ENCODE results near the gene DMD. TPM values are rescaled to one million over a fixed set of nuclear protein-coding genes. Genes with fewer than 3 reads are reported as not detected.
A peak's percentile ranks its signal among the peaks of the same experiment; 100 is the strongest.

Gene DMD
- total RNA-seq, 1 experiment from 2014 or later = 3.9 TPM

DNA sequence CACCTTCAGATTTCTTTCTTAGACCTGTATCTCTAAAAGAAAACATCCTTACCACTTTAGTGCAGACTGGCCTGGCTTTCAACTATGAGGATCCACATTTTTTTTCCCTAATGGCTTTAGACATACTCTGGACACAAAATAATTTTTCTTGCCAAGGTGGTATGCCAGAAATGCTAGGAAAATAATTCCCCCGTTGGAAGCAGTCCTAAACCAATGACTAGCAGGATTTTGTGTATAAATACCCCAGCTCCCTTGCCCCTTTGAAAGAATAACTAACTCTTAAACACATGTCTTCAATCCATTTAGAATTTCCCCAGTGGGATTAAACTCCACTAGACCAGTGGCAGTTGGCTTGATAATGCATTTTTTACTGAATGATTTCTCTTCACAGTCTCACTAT, 1639.0 kb downstream of the DMD start:
- no peak for DNase-seq (ENCODE audit: extremely low read depth, low read depth)

DNA sequence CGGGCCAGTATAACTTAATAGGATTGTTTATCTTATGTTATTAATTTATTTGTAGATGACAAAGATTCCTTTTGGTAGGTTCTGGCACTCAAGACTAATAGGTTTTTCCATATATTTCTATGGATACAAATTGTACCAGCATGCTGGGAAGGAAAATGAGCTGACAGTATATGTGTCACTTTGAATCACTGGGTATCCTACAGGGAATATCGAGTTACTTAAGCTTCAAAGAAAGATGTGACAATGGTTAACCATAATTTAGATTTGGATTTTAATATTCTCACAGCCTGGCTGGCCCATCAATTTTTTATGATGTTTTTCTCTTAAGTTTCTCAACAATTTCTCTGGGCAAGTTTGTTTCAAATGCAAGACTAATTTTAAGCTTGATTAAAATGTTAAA, 1640.7 kb downstream of the DMD start:
- DNase-seq (ENCODE audit: extremely low read depth, low read depth) = no peak

DNA sequence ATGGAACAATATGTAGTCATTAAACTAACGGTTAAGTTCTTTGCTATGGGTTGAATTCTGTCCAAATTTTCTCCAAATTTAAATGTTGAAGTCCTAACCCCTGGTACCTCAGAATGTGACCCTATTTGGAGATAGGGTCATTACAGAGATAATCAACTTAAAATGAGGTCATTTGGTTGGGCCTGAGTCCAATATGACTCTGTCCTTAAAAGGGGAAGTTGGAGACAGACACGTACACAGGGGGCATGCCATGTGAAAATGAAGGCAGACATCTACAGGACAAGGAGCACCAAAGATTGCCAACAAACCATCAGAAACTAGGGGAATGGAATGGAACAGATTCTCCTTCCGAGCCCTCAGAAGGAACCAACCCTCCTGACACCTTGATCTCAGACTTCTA, 1647.6 kb downstream of the DMD start:
- no peak for DNase-seq (ENCODE audit: extremely low read depth, low read depth)

DNA sequence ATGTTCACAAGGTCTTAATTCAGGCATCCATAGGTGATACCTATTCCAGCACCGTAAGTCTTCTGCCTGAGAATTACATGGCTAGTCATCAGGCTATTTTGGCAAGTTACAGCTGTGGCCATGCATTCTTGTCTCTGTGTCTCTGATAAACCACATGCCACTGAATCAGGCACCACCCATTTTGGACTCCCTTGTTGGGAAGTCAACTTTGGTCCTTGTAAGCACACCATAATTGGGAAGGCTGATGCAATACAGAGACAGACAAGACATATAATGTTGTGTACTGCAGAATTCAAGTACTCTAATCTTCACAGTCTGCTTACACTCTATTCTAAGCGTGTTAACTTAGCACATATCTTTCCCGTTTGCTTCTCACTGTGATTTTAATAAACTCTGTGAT, 1655.8 kb downstream of the DMD start:
- DNase-seq (ENCODE audit: extremely low read depth, low read depth) = no peak

DNA sequence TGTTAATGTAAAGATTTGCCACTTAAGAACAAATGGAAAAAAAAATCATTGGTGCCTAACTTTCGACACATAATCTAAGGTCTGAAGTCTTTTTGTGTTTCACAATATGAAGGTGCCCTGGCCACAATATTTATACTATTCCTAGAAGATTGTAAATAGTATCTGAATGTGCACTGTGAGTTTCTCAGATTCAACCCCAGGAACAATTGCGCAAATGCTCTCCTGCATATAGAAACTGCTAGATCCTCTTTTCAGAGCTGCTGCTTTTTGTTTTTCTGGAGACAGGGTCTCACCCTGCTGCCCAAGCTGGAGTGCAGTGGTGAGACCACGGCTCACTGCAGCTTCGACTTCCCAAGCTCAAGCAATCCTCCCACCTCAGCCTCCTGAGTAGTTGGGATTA, 1659.4 kb downstream of the DMD start:
- DNase-seq (ENCODE audit: extremely low read depth, low read depth) = no peak

DNA sequence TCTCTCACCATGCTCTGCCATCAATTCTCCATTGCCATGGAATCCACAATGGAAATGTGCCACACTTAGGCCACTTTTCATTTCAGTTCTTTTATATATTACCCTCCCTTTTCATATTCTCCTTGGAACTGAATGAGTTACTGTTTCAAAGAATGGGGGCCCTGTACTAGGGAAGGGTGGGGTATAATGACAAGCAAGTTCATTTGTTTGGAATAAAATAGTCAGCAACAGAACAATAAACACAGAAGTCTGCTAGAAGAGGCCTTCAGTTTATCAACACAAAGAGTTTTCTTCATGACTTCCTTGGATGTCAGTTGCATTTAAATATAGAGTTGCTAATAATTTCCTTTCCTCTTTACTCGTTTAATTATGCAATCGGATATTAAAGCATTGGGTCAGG, 1661.2 kb downstream of the DMD start:
- DNase-seq (ENCODE audit: extremely low read depth, low read depth) = no peak

DNA sequence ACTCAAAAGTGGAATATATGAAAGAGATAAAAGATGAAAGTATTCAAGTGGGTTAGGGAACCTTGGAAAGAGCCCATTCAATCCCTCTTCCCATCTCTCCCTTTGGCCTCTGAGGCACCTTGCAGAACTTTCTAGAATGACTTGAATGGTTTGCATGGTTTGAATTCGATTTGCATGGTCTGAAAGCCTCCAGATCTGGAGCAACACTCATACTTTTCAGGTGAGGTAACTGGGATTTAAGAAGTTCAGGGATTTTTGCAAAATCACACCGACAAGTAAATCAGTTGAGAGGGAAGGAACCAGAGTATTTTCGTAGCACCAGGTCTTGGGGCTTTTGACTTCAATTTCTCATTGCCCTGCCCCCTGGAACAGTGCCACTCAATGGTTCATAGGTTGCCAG, 1663.5 kb downstream of the DMD start:
- no peak for DNase-seq (ENCODE audit: extremely low read depth, low read depth)

DNA sequence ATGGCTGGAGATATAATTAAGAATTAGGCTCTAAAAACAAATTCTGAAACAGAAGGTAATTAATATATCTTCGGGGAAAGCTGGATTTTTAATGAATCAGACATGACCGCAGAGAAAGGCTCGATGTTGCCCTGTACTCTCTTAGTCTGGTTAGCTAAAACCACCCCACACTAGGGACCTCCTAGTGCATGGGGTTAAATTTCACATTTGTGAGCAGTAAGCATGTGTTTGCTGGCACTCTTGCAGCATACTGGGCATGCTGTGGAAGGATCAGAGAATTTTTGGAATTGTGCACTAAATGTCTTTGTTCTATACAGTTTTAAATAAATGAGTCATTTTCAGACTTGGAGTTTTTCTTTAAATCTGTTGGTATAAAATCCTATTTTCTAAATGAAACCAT, 1663.9 kb downstream of the DMD start:
- DNase-seq (ENCODE audit: extremely low read depth, low read depth) = no peak

DNA sequence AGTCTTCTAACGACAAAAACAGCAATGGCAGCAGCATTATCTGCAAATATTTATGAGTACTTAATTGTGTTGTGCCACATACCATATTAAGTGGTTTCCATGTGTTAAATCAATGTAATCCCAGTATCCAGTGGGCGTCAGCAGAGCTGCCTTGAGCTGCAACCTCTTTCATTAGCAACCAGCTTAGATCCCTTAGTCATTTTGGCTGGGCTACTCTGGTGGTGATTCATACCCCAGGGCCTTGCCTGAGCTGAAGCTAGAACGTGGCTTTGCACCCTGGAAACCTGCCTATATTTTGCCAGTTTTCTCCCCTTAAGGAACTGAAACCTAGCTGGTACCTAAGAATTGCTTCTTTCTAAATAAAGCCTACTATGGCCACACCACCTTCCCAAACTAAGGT, 1665.2 kb downstream of the DMD start:
- peak; percentile 1 for DNase-seq (ENCODE audit: extremely low read depth, low read depth)

DNA sequence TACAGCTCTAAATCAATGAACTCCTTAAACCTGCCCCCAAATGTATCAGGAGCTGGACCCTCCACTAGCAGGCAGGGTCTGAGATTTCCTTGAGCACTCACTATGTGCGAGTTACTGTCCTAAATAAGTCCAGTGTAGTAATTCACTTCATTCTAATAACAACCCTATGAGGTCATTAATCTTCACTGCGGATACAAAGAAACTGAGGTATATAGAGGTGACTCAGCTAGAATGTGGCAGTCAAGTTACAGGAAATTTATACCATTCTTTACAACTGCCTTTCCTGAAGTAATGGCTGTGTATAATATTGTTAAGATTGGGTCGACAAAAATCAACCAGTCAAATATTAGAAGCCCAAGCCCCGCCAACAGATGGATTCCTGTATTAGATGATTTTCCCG, 1665.6 kb downstream of the DMD start:
- no peak for DNase-seq (ENCODE audit: extremely low read depth, low read depth)

DNA sequence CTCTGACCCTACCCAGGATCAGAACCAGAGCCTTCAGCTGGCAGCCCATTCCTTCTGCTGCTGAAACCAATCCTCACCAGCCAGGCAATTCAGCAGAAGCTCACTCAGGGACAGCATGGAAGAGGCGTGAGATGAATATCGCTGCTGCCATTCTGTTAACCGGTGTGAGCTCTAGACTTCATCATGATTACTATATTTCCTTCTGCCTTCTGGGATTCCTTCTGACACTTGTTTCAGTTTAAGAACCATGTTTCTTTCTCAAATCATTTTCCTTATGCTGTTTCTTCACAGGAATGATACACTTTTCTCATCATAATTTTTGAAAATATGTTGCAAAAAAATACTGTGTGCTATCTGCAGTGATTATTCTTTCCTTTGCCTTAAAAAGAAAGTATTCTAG, 1666.2 kb downstream of the DMD start:
- DNase-seq (ENCODE audit: extremely low read depth, low read depth) = no peak

DNA sequence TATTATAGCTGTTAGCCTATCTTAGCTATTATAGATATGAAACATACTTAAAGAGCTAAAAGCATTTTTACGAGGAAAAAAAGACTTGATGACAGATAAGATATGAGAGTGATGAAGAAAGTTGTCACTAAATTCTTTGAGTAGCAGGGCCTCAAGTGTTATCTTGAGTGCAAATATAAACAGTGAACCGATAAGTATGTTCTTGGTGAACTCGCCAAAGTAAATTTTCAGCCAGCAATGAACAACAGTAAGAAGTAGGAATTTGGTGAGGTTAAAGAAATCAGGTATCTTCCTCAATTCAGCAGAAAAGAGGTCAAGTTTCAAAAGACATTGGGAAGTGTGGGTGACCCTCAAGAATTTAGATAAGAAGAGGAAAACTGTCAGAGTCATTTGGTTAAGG, 1667.7 kb downstream of the DMD start:
- no peak for DNase-seq (ENCODE audit: extremely low read depth, low read depth)

DNA sequence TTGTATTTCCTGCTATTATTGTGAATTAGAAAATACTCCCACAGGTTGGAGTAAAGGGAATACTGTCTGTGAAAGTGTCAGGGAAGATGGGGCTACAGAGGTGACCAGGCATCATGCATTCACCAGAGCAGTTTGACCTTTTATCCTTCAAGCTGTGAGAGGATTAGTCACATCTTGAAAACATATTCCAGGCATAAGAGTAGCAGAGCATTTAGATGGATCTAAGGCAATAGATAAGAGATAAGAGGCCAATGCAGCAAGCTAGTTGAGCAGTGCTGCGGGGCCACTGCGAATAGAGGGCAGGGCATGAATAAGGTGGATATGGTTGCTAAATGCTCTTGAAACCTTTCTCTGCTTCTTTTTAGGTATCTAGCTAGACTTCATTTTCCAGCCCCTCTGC, 1668.8 kb downstream of the DMD start:
- DNase-seq (ENCODE audit: extremely low read depth, low read depth) = no peak

DNA sequence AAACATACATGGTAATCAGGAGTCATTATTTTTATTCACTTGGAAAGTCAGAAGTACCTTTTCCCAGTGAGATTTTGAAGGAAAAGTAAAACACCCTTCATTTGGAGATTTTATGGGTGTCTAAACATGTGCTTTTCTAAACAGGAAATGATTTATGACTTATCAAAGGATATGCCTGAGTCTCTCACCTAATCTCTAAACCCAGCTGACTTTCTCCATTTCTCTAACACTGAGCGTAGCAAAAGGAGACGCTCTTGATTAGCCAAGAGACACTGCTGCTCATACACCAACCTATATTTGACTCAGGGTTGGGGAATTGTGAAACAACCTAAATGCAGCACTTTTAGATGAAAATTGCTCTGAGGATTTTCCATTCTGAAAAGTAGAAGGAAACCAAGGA, 1671.0 kb downstream of the DMD start:
- DNase-seq (ENCODE audit: extremely low read depth, low read depth) = no peak

DNA sequence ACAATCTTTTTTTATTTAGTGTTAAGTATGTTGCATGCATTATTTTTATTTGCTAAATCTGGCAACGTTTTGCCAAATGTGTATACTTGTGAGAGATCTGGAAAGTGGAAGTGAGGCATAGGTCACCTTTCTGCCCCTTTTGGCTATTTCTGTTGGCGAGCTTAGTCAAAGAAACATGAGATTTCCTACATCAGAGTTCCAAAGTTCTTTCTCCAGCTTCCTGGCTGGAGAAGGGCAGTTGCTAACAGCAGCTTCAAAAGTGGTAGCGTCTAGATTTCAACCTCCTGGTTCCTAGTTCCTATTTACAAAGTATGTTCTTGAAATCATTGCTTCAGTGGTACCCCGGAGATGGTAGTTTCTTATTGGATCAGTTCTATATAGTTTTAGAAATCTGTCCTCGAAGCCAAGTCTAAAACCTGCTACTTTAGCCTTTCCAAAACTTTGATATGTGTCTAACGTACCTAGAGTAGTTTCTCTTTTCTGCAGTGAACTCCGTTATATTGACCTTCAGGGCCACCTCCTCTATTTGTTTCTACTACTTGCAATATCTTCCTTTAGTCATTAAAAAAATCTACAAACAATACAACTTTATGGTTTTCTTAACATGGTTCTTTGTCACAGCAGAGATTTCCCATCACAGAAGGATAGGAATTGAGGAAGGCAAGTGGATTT, 1683.8 kb downstream of the DMD start:
- no peak for DNase-seq (ENCODE audit: extremely low read depth, low read depth)

DNA sequence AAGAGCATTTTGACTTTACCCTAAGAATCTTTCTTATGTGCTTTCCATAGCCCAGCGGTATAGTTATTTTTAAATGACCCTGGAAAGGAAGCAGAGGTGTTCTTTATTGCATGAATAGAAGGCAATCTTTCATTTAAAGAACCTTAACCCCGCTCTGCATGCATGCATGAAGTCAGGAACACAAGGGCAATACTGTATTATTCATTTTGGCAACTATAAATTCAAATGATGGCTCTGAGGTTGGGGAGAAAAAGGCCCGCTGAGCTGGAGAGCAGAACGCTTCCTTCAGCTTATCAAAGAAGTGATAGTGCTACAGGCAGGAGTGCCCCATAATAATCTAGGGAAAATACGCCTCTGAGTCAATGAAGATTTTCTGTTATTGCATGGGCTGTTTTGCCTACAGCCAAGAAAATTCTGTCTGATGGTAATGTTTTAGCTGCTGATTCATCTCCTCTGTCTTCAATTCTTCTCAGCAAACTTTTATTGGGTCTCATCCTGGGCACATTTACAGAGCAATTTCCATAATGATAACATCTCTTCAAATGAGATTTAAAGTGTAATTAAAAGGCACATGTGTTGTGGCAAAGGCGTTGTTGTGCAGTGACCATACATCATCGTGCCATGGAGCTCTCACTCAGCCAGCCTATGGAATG, 1687.3 kb downstream of the DMD start:
- no peak for DNase-seq (ENCODE audit: extremely low read depth, low read depth)

DNA sequence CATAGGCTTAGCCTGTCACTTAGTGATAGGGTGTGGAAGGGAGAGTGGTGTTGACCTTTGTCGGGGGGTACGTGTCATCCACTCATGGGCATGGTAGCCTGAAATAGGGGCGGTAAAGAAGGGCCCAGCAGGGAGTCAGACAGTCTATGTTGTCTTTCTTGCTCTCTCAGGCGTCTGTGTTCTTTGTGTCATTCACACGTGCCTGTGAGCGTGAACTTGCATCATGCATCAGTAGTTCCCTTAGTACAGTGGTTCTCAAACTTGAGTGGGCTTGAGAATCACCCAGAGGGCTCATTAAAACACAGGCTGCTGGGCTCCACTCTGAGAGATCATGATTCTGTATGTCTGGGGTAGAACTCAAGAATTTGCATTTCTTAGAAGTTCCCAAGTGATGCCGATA, 1688.6 kb downstream of the DMD start:
- no peak for DNase-seq (ENCODE audit: extremely low read depth, low read depth)

DNA sequence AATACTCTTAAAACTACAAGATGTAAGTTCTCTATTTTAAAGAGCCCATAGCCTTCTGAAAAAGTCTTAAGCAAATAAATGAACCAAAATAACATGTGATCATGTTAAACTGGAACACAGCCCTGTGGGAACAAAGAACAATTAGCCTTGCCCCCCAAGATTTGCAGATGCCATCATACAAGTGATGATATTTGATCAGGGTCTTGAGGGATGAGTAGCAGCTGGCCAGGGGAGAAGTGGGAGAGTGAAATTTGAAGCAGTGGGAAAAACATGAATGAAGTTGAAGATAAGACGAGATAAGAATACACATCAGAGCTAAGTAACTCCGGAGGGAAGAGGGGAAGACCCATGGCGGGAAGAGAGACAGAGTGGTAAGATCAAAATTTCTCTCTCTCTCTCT, 1689.4 kb downstream of the DMD start:
- DNase-seq (ENCODE audit: extremely low read depth, low read depth) = no peak

DNA sequence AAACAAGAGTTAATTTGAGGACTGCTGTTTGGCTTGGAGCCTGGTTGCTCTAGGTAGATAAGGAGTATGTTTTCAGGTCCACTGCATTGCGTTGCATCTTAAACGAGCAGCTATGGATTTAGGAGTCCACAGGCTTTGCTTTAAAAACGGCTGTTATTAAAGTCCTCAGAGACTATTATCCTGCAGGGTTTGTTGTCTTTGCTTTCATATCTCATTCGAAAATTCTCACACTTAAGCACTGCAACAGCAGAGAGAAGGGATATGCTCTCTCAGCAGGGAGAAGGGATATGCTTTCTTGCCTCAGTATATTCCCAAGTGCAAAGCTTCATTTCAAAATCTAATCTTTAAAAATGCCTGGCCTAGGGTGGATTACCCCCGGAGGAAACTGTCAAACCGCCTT, 1694.8 kb downstream of the DMD start:
- no peak for DNase-seq (ENCODE audit: extremely low read depth, low read depth)

DNA sequence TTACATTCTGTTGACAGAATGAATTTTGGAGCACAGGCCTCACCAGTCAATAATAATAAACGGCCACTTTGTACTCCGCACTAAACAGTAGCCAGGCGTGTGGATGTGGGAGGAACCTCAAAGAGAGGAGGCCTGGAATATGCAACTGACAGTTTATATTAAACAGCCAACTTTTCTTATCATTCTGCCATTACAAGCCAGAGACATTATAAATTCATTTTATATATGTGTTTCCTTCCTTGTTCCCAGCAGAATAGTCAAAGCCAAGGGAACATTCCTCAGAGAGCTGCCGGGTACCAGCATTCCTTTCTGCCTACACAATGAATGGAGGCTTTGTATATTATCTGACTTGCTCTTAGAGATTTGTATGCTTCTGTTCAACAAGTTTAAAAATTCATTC, 1703.0 kb downstream of the DMD start:
- DNase-seq (ENCODE audit: extremely low read depth, low read depth) = no peak

DNA sequence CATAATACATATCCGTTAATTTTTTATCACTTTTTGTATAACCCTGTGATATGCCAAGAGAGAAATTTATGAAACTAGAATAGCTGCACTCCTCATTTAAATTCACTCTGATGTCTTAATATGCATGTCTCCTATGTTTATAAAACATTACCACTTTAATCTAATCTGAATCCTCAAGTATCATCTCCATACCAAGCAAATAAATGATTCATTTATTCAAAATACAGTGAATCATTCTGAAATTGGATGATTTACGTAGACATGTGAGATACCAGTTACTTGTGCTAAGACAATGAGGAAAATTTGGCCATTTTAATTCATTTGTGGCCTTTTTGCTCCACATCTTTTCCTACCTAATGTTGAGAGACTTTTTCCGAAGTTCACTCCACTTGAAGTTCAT, 1704.4 kb downstream of the DMD start:
- no peak for DNase-seq (ENCODE audit: extremely low read depth, low read depth)

DNA sequence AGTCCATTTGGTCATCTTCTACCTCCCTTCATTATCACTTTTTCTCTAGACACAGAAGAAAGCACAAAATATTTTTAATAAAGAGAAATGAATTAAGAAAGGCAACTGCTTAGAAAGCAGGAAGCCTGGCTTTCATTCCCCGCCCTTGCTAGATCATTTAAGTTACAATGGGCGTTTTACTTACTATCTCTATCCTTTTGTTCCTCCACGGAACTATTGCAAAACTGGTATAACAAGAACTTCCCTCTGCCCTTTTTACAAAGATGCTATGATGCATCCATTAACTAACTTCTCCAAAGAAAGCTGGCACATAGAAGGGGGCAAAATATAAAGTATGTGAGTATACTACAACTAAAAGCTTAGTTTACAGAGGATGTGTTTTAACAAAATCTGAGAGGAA, 1705.0 kb downstream of the DMD start:
- no peak for DNase-seq (ENCODE audit: extremely low read depth, low read depth)

DNA sequence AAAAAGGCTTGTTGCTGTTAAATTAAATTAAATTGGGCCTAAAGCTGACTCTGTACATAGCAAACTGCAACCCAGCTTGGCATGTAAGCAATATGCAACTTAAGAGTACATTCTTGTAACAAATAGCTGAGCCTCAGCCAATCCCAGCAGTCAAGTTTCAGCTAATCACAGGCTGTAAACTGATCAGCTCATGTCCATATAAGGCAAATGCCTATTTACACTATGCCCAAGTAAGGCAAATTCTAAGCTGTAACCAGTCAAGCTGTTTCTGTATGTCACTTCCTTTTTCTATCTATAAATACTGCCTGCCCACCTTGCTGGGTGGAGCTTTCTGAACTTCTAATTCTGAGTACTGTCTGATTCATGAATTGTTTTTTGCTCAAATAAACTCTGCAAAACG, 1710.4 kb downstream of the DMD start:
- no peak for DNase-seq (ENCODE audit: extremely low read depth, low read depth)
